Measurements from ENCODE around the gene GAB2. TPM values are rescaled to one million over a fixed set of nuclear protein-coding genes. Genes with fewer than 3 reads are reported as not detected.

GAB2 gene
- total RNA-seq, 2 experiments from 2014 or later: 10.7 to 11.9 TPM

- Histone ChIP-seq H3K4me1 (ENCODE audit: insufficient read depth, low read length) (no peaks in the 10 kb centered on the region), H3K27ac (ENCODE audit: low read depth in 1 of 2, low read length in 2 of 2) (no peak overlapping the region), H3K27me3 (ENCODE audit: control insufficient read depth in 1 of 2, insufficient read depth in 2 of 2, low read length in 2 of 2) (no peaks in the 10 kb centered on the region), H3K4me3 (ENCODE audit: low read length) (no peak overlapping the region), H3K9me3 (ENCODE audit: control insufficient read depth in 1 of 2, insufficient read depth in 1 of 2, low read length in 2 of 2) (no peaks in the 10 kb centered on the region), H3K36me3 (ENCODE audit: insufficient read depth, low read length) (no peaks in the 10 kb centered on the region)
- ChIA-PET CTCF (interaction anchor here (1.3 to 1.5 kb wide), 2 partner anchors 9 to 15 kb away, joined by 3 read pairs; partner anchors contain the start of gene GAB2), POLR2A (no interaction called here)
- DNase-seq: peak in 3 of 14 experiments; percentile 12 to 35 (median 32)
- Mint-ChIP-seq H3K36me3 (ENCODE audit: low read depth) (peaks cover 19% of the 10 kb centered on the region), H3K27ac (no peak overlapping the region), H3K27me3 (no peaks in the 10 kb centered on the region), H3K4me3 (no peak overlapping the region), H3K4me1 (ENCODE audit: low read depth) (no peaks in the 10 kb centered on the region), H3K9me3 (no peaks in the 10 kb centered on the region)
- TF ChIP-seq CTCF (IDR thresholded peaks at IDR 0.05): peak; percentile 46
- no peak for ATAC-seq (ENCODE audit: poor library complexity)
- intact Hi-C loops (cut with DNase I, micrococcal nuclease): no loop called here
Measured at GRCh38 chr11:78432058-78432515, 14.5 kb upstream of the GAB2 start.

GRCh38 chr11:78429660-78430059 lies 12.0 kb upstream of the GAB2 start:
- DNase-seq (no peak), ATAC-seq (ENCODE audit: poor library complexity) (no peak)
- TF ChIP-seq CTCF (IDR thresholded peaks at IDR 0.05): no peak
- no peaks in the 10 kb centered on the region for H3K9me3 Mint-ChIP-seq
- ChIA-PET POLR2A (interaction anchor here (1.2 kb wide), 1 partner anchor 12 kb away, joined by 5 read pairs; the partner anchor contains the start of gene GAB2), CTCF (interaction anchor here (1.4 to 1.5 kb wide), 2 partner anchors 11 to 135 kb away, joined by 4 to 5 read pairs; no protein-coding TSS in a partner anchor)
- H3K4me3 Mint-ChIP-seq: no peak overlapping the region
- peaks cover 6% of the 10 kb centered on the region for H3K36me3 Mint-ChIP-seq (ENCODE audit: low read depth)
- intact Hi-C loops (cut with DNase I, micrococcal nuclease): no loop called here
- H3K27me3 Mint-ChIP-seq: no peaks in the 10 kb centered on the region
- H3K4me1 Mint-ChIP-seq (ENCODE audit: low read depth): no peaks in the 10 kb centered on the region
- no peaks in the 10 kb centered on the region for H3K27me3 ChIP-seq (ENCODE audit: control insufficient read depth in 1 of 2, insufficient read depth in 2 of 2, low read length in 2 of 2)
- H3K36me3 ChIP-seq (ENCODE audit: insufficient read depth, low read length): no peaks in the 10 kb centered on the region
- H3K4me1 ChIP-seq (ENCODE audit: insufficient read depth, low read length): no peaks in the 10 kb centered on the region
- H3K27ac ChIP-seq (ENCODE audit: low read depth in 1 of 2, low read length in 2 of 2): no peak overlapping the region
- no peaks in the 10 kb centered on the region for H3K9me3 ChIP-seq (ENCODE audit: control insufficient read depth in 1 of 2, insufficient read depth in 1 of 2, low read length in 2 of 2)
- no peak overlapping the region for H3K4me3 ChIP-seq (ENCODE audit: low read length)
- H3K27ac Mint-ChIP-seq: no peak overlapping the region

GRCh38 chr11:78429209-78429608 lies 11.6 kb upstream of the GAB2 start:
- Histone ChIP-seq H3K4me1 (ENCODE audit: insufficient read depth, low read length) (no peaks in the 10 kb centered on the region), H3K36me3 (ENCODE audit: insufficient read depth, low read length) (no peaks in the 10 kb centered on the region), H3K27me3 (ENCODE audit: control insufficient read depth in 1 of 2, insufficient read depth in 2 of 2, low read length in 2 of 2) (no peaks in the 10 kb centered on the region), H3K4me3 (ENCODE audit: low read length) (no peak overlapping the region), H3K27ac (ENCODE audit: low read depth in 1 of 2, low read length in 2 of 2) (no peak overlapping the region), H3K9me3 (ENCODE audit: control insufficient read depth in 1 of 2, insufficient read depth in 1 of 2, low read length in 2 of 2) (no peaks in the 10 kb centered on the region)
- no peaks in the 10 kb centered on the region for H3K9me3 Mint-ChIP-seq
- POLR2A ChIA-PET: interaction anchor here (1.2 kb wide), 1 partner anchor 11 kb away, joined by 5 read pairs; the partner anchor contains the start of gene GAB2
- peaks cover 6% of the 10 kb centered on the region for H3K36me3 Mint-ChIP-seq (ENCODE audit: low read depth)
- no peak for TF ChIP-seq CTCF (IDR thresholded peaks at IDR 0.05)
- H3K27ac Mint-ChIP-seq: no peak overlapping the region
- intact Hi-C loops (cut with DNase I, micrococcal nuclease): no loop called here
- no peaks in the 10 kb centered on the region for H3K4me1 Mint-ChIP-seq (ENCODE audit: low read depth)
- no peak for DNase-seq
- no peak for ATAC-seq (ENCODE audit: poor library complexity)
- H3K4me3 Mint-ChIP-seq: no peak overlapping the region
- CTCF ChIA-PET: interaction anchor here (1.5 kb wide), 1 partner anchor 10 kb away, joined by 4 read pairs; no protein-coding TSS in a partner anchor
- no peaks in the 10 kb centered on the region for H3K27me3 Mint-ChIP-seq

Measured in CD4-positive, alpha-beta T cell (primary cell).